MCF 10A (cell line): ENCODE measurements around the gene MBLAC2. TPM values are rescaled to one million over a fixed set of nuclear protein-coding genes. Genes with fewer than 3 reads are reported as not detected.

ENCODE experiments used
- BruUV-seq: library from RNA; stranded (reverse); fragments of 400-500 nt; replicated peaks from 2 replicates; lab custom pipeline; 2021; lab: Mats Ljungman, UMichigan
- CTCF ChIA-PET: fragments of 300-600 bp; sonication (Branson Sonifier 250); formaldehyde crosslinking; extraction: SDS; loops from one replicate; lab custom pipeline; 2021; ENCODE audit warnings: antibody characterized with exemption, inconsistent platforms; lab: Yijun Ruan, JAX
- POLR2A ChIA-PET: fragments of 300-600, 350-650 bp; sonication (Branson Sonifier 250); formaldehyde crosslinking; extraction: SDS; loops from one replicate; lab custom pipeline; 2020; ENCODE audit warnings: antibody characterized with exemption, inconsistent platforms; lab: Yijun Ruan, JAX
- DNase-seq: peaks from one replicate; pipeline ENCODE4 v3.0.0-alpha.2; 2018; ENCODE audit not compliant: unreplicated experiment
- H3K27ac Mint-ChIP-seq: one replicate; pipeline ENCODE4 v1.8.0; 2022; ENCODE audit warnings: mild to moderate bottlenecking, low read depth, mixed read lengths; ENCODE audit not compliant: unreplicated experiment
- H3K27me3 Mint-ChIP-seq: one replicate; pipeline ENCODE4 v1.8.0; 2022; ENCODE audit warnings: mixed read lengths; ENCODE audit not compliant: insufficient read depth, unreplicated experiment
- H3K36me3 Mint-ChIP-seq: one replicate; pipeline ENCODE4 v1.8.0; 2022; ENCODE audit warnings: mild to moderate bottlenecking, moderate library complexity, mixed read lengths; ENCODE audit not compliant: insufficient read depth, unreplicated experiment
- H3K4me1 Mint-ChIP-seq: one replicate; pipeline ENCODE4 v1.8.0; 2022; ENCODE audit warnings: mixed read lengths; ENCODE audit not compliant: insufficient read depth, unreplicated experiment
- H3K4me3 Mint-ChIP-seq: one replicate; pipeline ENCODE4 v1.8.0; 2022; ENCODE audit warnings: mild to moderate bottlenecking, moderate library complexity, mixed read lengths; ENCODE audit not compliant: unreplicated experiment
- H3K9me3 Mint-ChIP-seq: one replicate; pipeline ENCODE4 v1.8.0; 2022; ENCODE audit warnings: mixed read lengths; ENCODE audit not compliant: unreplicated experiment
- intact Hi-C: fragments of 100-400 bp; cut with micrococcal nuclease; formaldehyde crosslinking; loops from 2 replicates; pipeline ENCODE4 v1.14.1; 2022
- total RNA-seq: library from RNA; stranded (reverse); gene quantifications from 2 replicates; pipeline ENCODE4 v1.2.3, GENCODE V29; 2022
- TF ChIP-seq, protein P1 (sequence below): fragments of 200-600 bp; IDR thresholded peaks from one replicate; pipeline ENCODE4 v1.8.0; 2022; ENCODE audit warnings: antibody characterized with exemption, mild to moderate bottlenecking; ENCODE audit not compliant: unreplicated experiment

Gene MBLAC2
- total RNA-seq, 1 experiment from 2014 or later = 9.1 TPM

DNA sequence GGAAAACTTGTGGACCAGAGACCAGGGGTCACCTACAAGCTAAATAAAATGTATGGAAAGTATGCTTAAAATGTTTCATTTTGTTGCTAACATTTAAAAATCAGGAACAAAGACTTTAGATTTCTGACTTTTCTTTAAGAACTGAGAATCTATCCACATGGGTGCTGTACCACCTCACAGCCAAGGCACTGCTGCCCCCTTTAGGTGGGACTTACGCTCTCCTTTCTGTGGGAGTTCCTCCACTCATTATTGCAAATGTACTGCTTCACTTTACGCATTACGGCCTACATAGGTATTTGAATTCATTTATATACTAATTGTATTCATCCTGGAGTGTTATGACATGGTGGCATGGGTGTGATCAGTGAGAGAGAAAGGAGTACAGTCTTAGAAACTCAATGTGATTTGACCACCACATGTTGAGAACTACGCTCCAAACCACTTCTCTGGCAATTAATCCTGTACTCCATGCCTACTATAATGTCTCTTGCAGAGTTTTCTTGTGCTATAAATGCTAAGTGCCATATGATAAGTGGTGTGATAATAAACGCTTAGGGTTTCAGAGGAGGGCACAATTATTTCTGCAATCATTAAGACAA lies 40.4 kb downstream of the MBLAC2 start:
- ChIA-PET POLR2A (interaction anchor here (0.6 kb wide), 1 partner anchor 25 kb away, joined by 3 read pairs; the partner anchor contains the start of gene CETN3), CTCF (interaction anchor here (0.8 to 8.6 kb wide), 3 partner anchors 10 to 95 kb away, joined by 3 to 79 read pairs (median 3); partner anchors contain the start of gene LYSMD3)
- peaks cover 15% of the 10 kb centered on the region for H3K27me3 Mint-ChIP-seq
- intact Hi-C loops = no loop called here
- H3K4me1 Mint-ChIP-seq = no peaks in the 10 kb centered on the region
- TF ChIP-seq, protein P1, sequence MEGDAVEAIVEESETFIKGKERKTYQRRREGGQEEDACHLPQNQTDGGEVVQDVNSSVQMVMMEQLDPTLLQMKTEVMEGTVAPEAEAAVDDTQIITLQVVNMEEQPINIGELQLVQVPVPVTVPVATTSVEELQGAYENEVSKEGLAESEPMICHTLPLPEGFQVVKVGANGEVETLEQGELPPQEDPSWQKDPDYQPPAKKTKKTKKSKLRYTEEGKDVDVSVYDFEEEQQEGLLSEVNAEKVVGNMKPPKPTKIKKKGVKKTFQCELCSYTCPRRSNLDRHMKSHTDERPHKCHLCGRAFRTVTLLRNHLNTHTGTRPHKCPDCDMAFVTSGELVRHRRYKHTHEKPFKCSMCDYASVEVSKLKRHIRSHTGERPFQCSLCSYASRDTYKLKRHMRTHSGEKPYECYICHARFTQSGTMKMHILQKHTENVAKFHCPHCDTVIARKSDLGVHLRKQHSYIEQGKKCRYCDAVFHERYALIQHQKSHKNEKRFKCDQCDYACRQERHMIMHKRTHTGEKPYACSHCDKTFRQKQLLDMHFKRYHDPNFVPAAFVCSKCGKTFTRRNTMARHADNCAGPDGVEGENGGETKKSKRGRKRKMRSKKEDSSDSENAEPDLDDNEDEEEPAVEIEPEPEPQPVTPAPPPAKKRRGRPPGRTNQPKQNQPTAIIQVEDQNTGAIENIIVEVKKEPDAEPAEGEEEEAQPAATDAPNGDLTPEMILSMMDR = peak; percentile 41
- DNase-seq = peak; percentile 54
- no peaks in the 10 kb centered on the region for H3K9me3 Mint-ChIP-seq
- no peaks in the 10 kb centered on the region for H3K36me3 Mint-ChIP-seq
- H3K27ac Mint-ChIP-seq = no peak overlapping the region
- no TSS peak for BruUV-seq
- no peak overlapping the region for H3K4me3 Mint-ChIP-seq

DNA sequence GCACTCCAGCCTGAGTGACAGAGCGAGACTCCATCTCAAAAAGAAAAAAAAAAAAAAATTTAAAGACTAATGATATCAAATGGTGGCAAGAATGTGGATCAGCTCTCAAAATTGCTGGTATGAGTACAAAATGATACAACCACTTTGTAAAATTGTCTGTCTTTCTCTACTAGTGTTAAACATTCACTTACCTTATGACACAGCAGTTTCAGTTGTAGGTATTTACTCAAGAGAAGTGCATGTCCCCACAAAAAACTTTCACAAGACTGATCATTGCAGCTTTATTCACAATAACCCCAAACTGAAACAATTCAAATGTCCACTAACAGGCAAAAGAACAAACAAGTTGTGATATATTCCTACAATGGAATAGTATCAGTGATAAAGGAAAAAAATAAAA lies 50.3 kb downstream of the MBLAC2 start:
- Mint-ChIP-seq H3K27ac (no peak overlapping the region), H3K9me3 (no peaks in the 10 kb centered on the region), H3K4me1 (no peaks in the 10 kb centered on the region), H3K36me3 (no peaks in the 10 kb centered on the region), H3K4me3 (no peak overlapping the region), H3K27me3 (no peaks in the 10 kb centered on the region)
- ChIA-PET CTCF (interaction anchor here (0.6 to 1.2 kb wide), 2 partner anchors 26 to 597 kb away, joined by 3 read pairs; no protein-coding TSS in a partner anchor), POLR2A (no interaction called here)
- no peak for DNase-seq
- no TSS peak for BruUV-seq
- TF ChIP-seq, protein P1 = no peak
- intact Hi-C loops = no loop called here

DNA sequence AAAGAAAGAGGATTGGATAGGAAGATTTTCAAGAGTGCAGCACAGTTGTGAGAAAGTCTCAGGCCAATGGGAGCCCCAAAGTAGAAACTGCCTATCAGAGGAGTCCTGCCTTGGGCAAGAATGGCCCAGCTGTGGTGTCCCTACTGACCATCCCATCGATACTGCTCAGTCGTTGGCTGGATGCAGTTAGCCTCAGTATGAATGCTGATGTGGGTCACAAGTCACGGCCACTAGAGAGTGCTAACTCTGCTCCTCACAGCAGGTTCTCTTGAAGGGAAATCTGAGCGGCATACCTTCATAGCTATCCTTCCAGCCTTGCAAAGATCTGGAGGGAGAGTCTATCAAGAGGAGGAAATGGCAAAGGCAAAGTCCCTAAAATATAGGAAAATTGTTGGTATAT lies 53.4 kb downstream of the MBLAC2 start:
- no peak overlapping the region for H3K4me3 Mint-ChIP-seq
- H3K9me3 Mint-ChIP-seq = no peaks in the 10 kb centered on the region
- CTCF ChIA-PET = interaction anchor here (1.4 kb wide), 1 partner anchor 18 kb away, joined by 4 read pairs; no protein-coding TSS in a partner anchor
- DNase-seq = no peak
- no peaks in the 10 kb centered on the region for H3K27me3 Mint-ChIP-seq
- POLR2A ChIA-PET = interaction anchor here (0.8 to 1.8 kb wide), 3 partner anchors 11 to 53 kb away, joined by 3 to 4 read pairs (median 3); partner anchors contain the start of genes CETN3, MBLAC2 and POLR3G
- BruUV-seq = no TSS peak
- intact Hi-C loops = no loop called here
- H3K36me3 Mint-ChIP-seq = no peaks in the 10 kb centered on the region
- no peaks in the 10 kb centered on the region for H3K4me1 Mint-ChIP-seq
- no peak overlapping the region for H3K27ac Mint-ChIP-seq
- TF ChIP-seq, protein P1 = no peak

DNA sequence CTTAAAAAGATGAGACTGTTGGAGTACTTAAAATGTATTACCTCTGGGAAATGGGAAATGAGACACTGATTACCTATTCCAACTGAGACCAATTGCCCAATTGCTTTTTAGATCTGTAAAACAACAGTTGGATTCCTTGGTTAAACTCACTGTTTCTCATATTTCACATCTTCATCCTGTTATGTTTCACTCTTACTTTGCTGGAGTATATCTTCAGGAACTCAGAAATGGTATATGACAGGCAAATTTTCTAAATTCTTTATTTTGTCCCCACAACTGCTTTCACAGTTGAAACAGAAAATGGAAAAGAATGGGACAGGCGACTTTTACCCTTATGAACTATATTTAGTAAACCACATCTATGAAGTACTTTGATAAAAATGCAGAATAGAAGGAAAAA lies 56.4 kb downstream of the MBLAC2 start:
- Mint-ChIP-seq H3K36me3 (no peaks in the 10 kb centered on the region), H3K4me3 (no peak overlapping the region), H3K27ac (no peak overlapping the region), H3K27me3 (no peaks in the 10 kb centered on the region), H3K4me1 (no peaks in the 10 kb centered on the region), H3K9me3 (no peaks in the 10 kb centered on the region)
- no peak for DNase-seq
- ChIA-PET POLR2A (no interaction called here), CTCF (interaction anchor here (1.1 to 1.5 kb wide), 2 partner anchors 20 to 22 kb away, joined by 3 to 4 read pairs; no protein-coding TSS in a partner anchor)
- BruUV-seq = no TSS peak
- TF ChIP-seq, protein P1 = no peak
- intact Hi-C loops = no loop called here
